Tongue (tissue), 2 donors: ENCODE results near the gene TMEM141. TPM values are rescaled to one million over a fixed set of nuclear protein-coding genes. Genes with fewer than 3 reads are reported as not detected.
"Not testable (repeated sequence)": the region's sequence is repeated elsewhere in the genome, so short reads cannot be mapped to it uniquely, and the experiment has no call there.

Source experiments
- DNase-seq: peaks from one replicate; pipeline ENCODE4 v3.0.0-alpha.2; 2015
- total RNA-seq: library from RNA; depleted of rRNA; stranded (reverse); fragments of >200 nt; gene quantifications from one replicate; pipeline ENCODE4 v1.2.3, GENCODE V29; 2014

The TMEM141 gene
- total RNA-seq, 1 donor from 2014 or later, result 50.2 TPM

- no peak for DNase-seq
Observed at GRCh38 chr9:136794281-136794999, 3.3 kb downstream of the TMEM141 start.

GRCh38 chr9:136795000-136795348 lies 3.8 kb downstream of the TMEM141 start:
- no peak for DNase-seq

- DNase-seq, result no peak
Observed at GRCh38 chr9:136796238-136796774, 5.2 kb downstream of the TMEM141 start, which contains the start of gene CCDC183. TSS of gene CCDC183 (plus strand) at chr9:136796338. CDS start at chr9:136796398, 60 bp downstream.

GRCh38 chr9:136796775-136797347 lies 5.7 kb downstream of the TMEM141 start:
- DNase-seq, result not testable (repeated sequence)

GRCh38 chr9:136798708-136799078 lies 7.5 kb downstream of the TMEM141 start:
- DNase-seq, result no peak

- no peak for DNase-seq
Observed at GRCh38 chr9:136799079-136799853, 8.1 kb downstream of the TMEM141 start.

GRCh38 chr9:136799854-136800657 lies 8.9 kb downstream of the TMEM141 start:
- DNase-seq, result peak; percentile 85

GRCh38 chr9:136802321-136802720 lies 11.2 kb downstream of the TMEM141 start:
- DNase-seq, result no peak

GRCh38 chr9:136803009-136803550 lies 11.9 kb downstream of the TMEM141 start:
- DNase-seq, result not testable (repeated sequence)

GRCh38 chr9:136803551-136804508 lies 12.7 kb downstream of the TMEM141 start:
- no peak for DNase-seq

- no peak for DNase-seq
Observed at GRCh38 chr9:136804509-136805206, 13.5 kb downstream of the TMEM141 start.

GRCh38 chr9:136805207-136805740 lies 14.1 kb downstream of the TMEM141 start:
- DNase-seq, result no peak

- DNase-seq, result no peak
Observed at GRCh38 chr9:136806067-136806466, 14.9 kb downstream of the TMEM141 start.

- DNase-seq, result no peak
Observed at GRCh38 chr9:136806631-136807201, 15.6 kb downstream of the TMEM141 start.

GRCh38 chr9:136807281-136808074 lies 16.3 kb downstream of the TMEM141 start, which contains the start of gene RABL6:
TSS of gene RABL6 (plus strand) at chr9:136807948. CDS start at chr9:136808197, 249 bp downstream.
- DNase-seq, result peak; percentile 90

GRCh38 chr9:136808075-136808805 lies 17.1 kb downstream of the TMEM141 start:
- no peak for DNase-seq

GRCh38 chr9:136808806-136809158 lies 17.6 kb downstream of the TMEM141 start:
- no peak for DNase-seq
